Keratinocyte (primary cell): ENCODE data around the gene IGFBP4. TPM values are rescaled to one million over a fixed set of nuclear protein-coding genes. Genes with fewer than 3 reads are reported as not detected.

ENCODE experiments used
- DNase-seq: peaks from one replicate; pipeline ENCODE4 v3.0.0-alpha.2; 2011; ENCODE audit warnings: low read depth, missing footprints, low spot score
- FAIRE-seq: peaks from 2 replicates; lab custom pipeline; 2011; peaks lifted over from hg19 to GRCh38; lab: Jason Lieb, UNC
- H2AFZ ChIP-seq: 2 replicates; pipeline ENCODE4 v1.6.0; 2012; ENCODE audit warnings: low read length, control low read depth, inconsistent platforms; ENCODE audit not compliant: control insufficient read depth
- H3K27ac ChIP-seq: 2 replicates; pipeline ENCODE4 v1.5.1; 2011; ENCODE audit warnings: low read length; ENCODE audit not compliant: control insufficient read depth, insufficient read depth
- H3K27me3 ChIP-seq: 3 replicates; pipeline ENCODE4 v1.6.0; 2011; ENCODE audit warnings: low read length; ENCODE audit not compliant: control insufficient read depth, insufficient read depth; ENCODE audit errors: extremely low read depth
- H3K36me3 ChIP-seq, 2 experiments: 2 replicates in 1 of 2; 3 replicates in 1 of 2; pipeline ENCODE4 v1.5.1; 2011; ENCODE audit warnings: low read length in 2 of 2, mild to moderate bottlenecking in 1 of 2; ENCODE audit not compliant: control insufficient read depth in 2 of 2, insufficient read depth in 2 of 2; ENCODE audit errors: extremely low read depth in 1 of 2
- H3K4me1 ChIP-seq: 3 replicates; pipeline ENCODE4 v1.5.1; 2011; ENCODE audit warnings: low read length; ENCODE audit not compliant: control insufficient read depth, insufficient read depth; ENCODE audit errors: extremely low read depth
- H3K4me2 ChIP-seq: 3 replicates; pipeline ENCODE4 v1.6.0; 2011; ENCODE audit warnings: low read depth, low read length; ENCODE audit not compliant: control insufficient read depth, insufficient read depth; ENCODE audit errors: extremely low read depth
- H3K4me3 ChIP-seq, 3 experiments: fragments of 200-600 bp in 1 of 3; sonication (generic) in 1 of 3; 2 replicates in 2 of 3; 3 replicates in 1 of 3; pipeline ENCODE4 v1.5.1; 2011 to 2016; ENCODE audit warnings: low read length in 3 of 3, mild to moderate bottlenecking in 3 of 3, control low read depth in 2 of 3, inconsistent platforms in 1 of 3, low read depth in 1 of 3, mixed read lengths in 1 of 3, mixed run types in 1 of 3, moderate library complexity in 1 of 3; ENCODE audit not compliant: control insufficient read depth in 2 of 3, insufficient read depth in 2 of 3; ENCODE audit errors: extremely low read depth in 1 of 3
- H3K79me2 ChIP-seq: 2 replicates; pipeline ENCODE4 v1.6.0; 2012; ENCODE audit warnings: low read length; ENCODE audit not compliant: control insufficient read depth, insufficient read depth
- H3K9ac ChIP-seq: 3 replicates; pipeline ENCODE4 v1.6.0; 2011; ENCODE audit warnings: low read length; ENCODE audit not compliant: control insufficient read depth, insufficient read depth; ENCODE audit errors: extremely low read depth
- H3K9me1 ChIP-seq: 3 replicates; pipeline ENCODE4 v1.6.0; 2011; ENCODE audit warnings: low read length; ENCODE audit not compliant: control insufficient read depth, insufficient read depth; ENCODE audit errors: extremely low read depth
- H3K9me3 ChIP-seq: 2 replicates; pipeline ENCODE4 v1.5.1; 2012; ENCODE audit warnings: low read depth, low read length; ENCODE audit not compliant: control insufficient read depth
- H4K20me1 ChIP-seq: 3 replicates; pipeline ENCODE4 v1.6.0; 2011; ENCODE audit warnings: low read length; ENCODE audit not compliant: control insufficient read depth, insufficient read depth; ENCODE audit errors: extremely low read depth
- CTCF ChIP-seq, 3 experiments: IDR thresholded peaks in 1 of 3; conservative IDR thresholded peaks in 1 of 3; optimal IDR thresholded peaks in 1 of 3; 2 replicates in 2 of 3; 3 replicates in 1 of 3; pipeline versions ENCODE3 to v1.5.1; 2011; ENCODE audit warnings: low read length in 3 of 3, mild to moderate bottlenecking in 3 of 3, moderate library complexity in 2 of 3, control low read depth in 1 of 3, inconsistent platforms in 1 of 3; ENCODE audit not compliant: insufficient read depth in 2 of 3; ENCODE audit errors: extremely low read depth in 1 of 3
- EZH2 ChIP-seq: IDR thresholded peaks from one replicate; pipeline ENCODE4 v1.6.1; 2012; ENCODE audit warnings: inconsistent platforms, mild to moderate bottlenecking, low read length, moderate library complexity
- dilution Hi-C: fragments of 300-500 bp; cut with MboI; formaldehyde crosslinking; loops from one replicate; pipeline ENCODE4 v1.7.0; 2020; ENCODE audit warnings: low sequenced_read_pairs; ENCODE audit not compliant: extremely low pct_ligation_motif_present
- polyA plus RNA-seq, 5 experiments: library from polyadenylated mRNA; depleted of rRNA in 3 of 5; stranded (reverse) in 3 of 5; stranded (forward) in 1 of 5; unstranded in 1 of 5; fragments of >200 nt; gene quantifications; 1 replicate in 1 of 5; 2 replicates in 3 of 5; 3 replicates in 1 of 5; pipeline versions ENCODE4 v1.2.1 to v1.2.3, GENCODE V29; 2011 to 2012; ENCODE audit warnings: missing spikeins in 2 of 5, low read depth in 1 of 5, low replicate concordance in 1 of 5

The IGFBP4 gene
- polyA plus RNA-seq, 1 donor (not counting 4 experiments of a cell fraction or from before 2014, with no cell fraction given) = 6.0 TPM

GRCh38 chr17:40503154-40503553, 59.9 kb downstream of the IGFBP4 start:
- Histone ChIP-seq H2AFZ (no peak overlapping the region), H3K4me3 (no peak overlapping the region), H3K27me3 (no peaks in the 10 kb centered on the region), H3K27ac (no peak overlapping the region), H3K79me2 (peaks cover 43% of the 10 kb centered on the region), H3K4me2 (no peak overlapping the region), H3K9me3 (no peaks in the 10 kb centered on the region), H3K4me1 (peaks cover 18% of the 10 kb centered on the region), H4K20me1 (peaks cover 20% of the 10 kb centered on the region), H3K9me1 (no peaks in the 10 kb centered on the region), H3K36me3 (peaks cover 12 to 22% of the 10 kb centered on the region in 2 experiments), H3K9ac (no peak overlapping the region)
- TF ChIP-seq EZH2 (no peak), CTCF (optimal IDR thresholded peaks at IDR 0.05 in 1 of 3, IDR thresholded peaks at IDR 0.05 in 1 of 3, conservative IDR thresholded peaks at IDR 0.05 in 1 of 3; ENCODE audit: extremely low read depth in 1 of 3, insufficient read depth in 2 of 3, low read length in 3 of 3) (no peak)
- DNase-seq = no peak
- dilution Hi-C loops = no loop called here
- no peak for FAIRE-seq

- Histone ChIP-seq H3K4me3 (no peak overlapping the region), H3K27me3 (no peaks in the 10 kb centered on the region), H3K4me2 (no peak overlapping the region), H3K27ac (no peak overlapping the region), H3K36me3 (no peaks in the 10 kb centered on the region), H4K20me1 (no peaks in the 10 kb centered on the region), H3K9me1 (no peaks in the 10 kb centered on the region), H2AFZ (no peak overlapping the region), H3K9me3 (no peaks in the 10 kb centered on the region), H3K4me1 (peaks cover 42% of the 10 kb centered on the region), H3K79me2 (peaks cover 10% of the 10 kb centered on the region), H3K9ac (no peak overlapping the region)
- FAIRE-seq = no peak
- dilution Hi-C loops = no loop called here
- no peak for DNase-seq
- no peak for TF ChIP-seq EZH2
- TF ChIP-seq CTCF (optimal IDR thresholded peaks at IDR 0.05 in 1 of 3, IDR thresholded peaks at IDR 0.05 in 1 of 3, conservative IDR thresholded peaks at IDR 0.05 in 1 of 3; ENCODE audit: extremely low read depth in 1 of 3, insufficient read depth in 2 of 3, low read length in 3 of 3) = no peak
Measured at GRCh38 chr17:40506786-40507185, 63.5 kb downstream of the IGFBP4 start.

Other genes starting within 250 kb of the IGFBP4 start
- gene WIPF2, start 224.1 kb upstream of the IGFBP4 start, polyA plus RNA-seq = 7.4 to 11.1 TPM (median 8.5 TPM) in 3 replicates
- 5.5 to 28.0 TPM (median 26.5 TPM) in 3 replicates for gene CDC6, start 155.6 kb upstream of the IGFBP4 start, polyA plus RNA-seq
- 1.7 to 6.0 TPM (median 3.8 TPM) in 3 replicates for gene RARA, start 134.3 kb upstream of the IGFBP4 start, polyA plus RNA-seq
- gene GJD3, start 78.7 kb upstream of the IGFBP4 start, polyA plus RNA-seq = not detected in 3 replicates
- 5.2 to 45.0 TPM (median 27.1 TPM) in 3 replicates for gene TOP2A, start 25.6 kb upstream of the IGFBP4 start, polyA plus RNA-seq
- 129 to 171 TPM (median 160 TPM) in 3 replicates for gene TNS4, start 58.2 kb downstream of the IGFBP4 start, polyA plus RNA-seq
- 0.06 to 0.63 TPM (median 0.16 TPM) in 3 replicates for gene CCR7, start 122.0 kb downstream of the IGFBP4 start, polyA plus RNA-seq
- gene SMARCE1, start 204.4 kb downstream of the IGFBP4 start, polyA plus RNA-seq = 38.9 to 60.6 TPM (median 58.4 TPM) in 3 replicates
- gene KRT222, start 221.7 kb downstream of the IGFBP4 start, polyA plus RNA-seq = 0.45 to 0.76 TPM (median 0.49 TPM) in 3 replicates